WTC11 (cell line): ENCODE measurements around the gene UBA1.

Source experiments
- CTCF ChIP-seq: fragments of 200-600 bp; IDR thresholded peaks from 2 replicates; pipeline ENCODE4 v1.8.0; 2022; ENCODE audit warnings: antibody characterized with exemption
- EMX1 ChIP-seq: fragments of 250-450 bp; sonication (Bioruptor Pico); IDR thresholded peaks from 2 replicates; pipeline ENCODE4 v1.8.0; 2021; ENCODE audit warnings: mild to moderate bottlenecking
- IRF2 ChIP-seq: sonication (generic); formaldehyde crosslinking; IDR thresholded peaks from 2 replicates; pipeline ENCODE4 v1.8.0; 2022; ENCODE audit warnings: low read depth, missing genetic modification reagents, borderline replicate concordance
- JUN ChIP-seq: sonication (generic); formaldehyde crosslinking; IDR thresholded peaks from 2 replicates; pipeline ENCODE4 v1.8.0; 2023; ENCODE audit warnings: mild to moderate bottlenecking, missing genetic modification reagents
- OVOL2 ChIP-seq: fragments of 250-450 bp; sonication (Bioruptor Pico); IDR thresholded peaks from 2 replicates; pipeline ENCODE4 v1.9.0; 2021; ENCODE audit warnings: mild to moderate bottlenecking, borderline replicate concordance
- PREB ChIP-seq: sonication (generic); formaldehyde crosslinking; IDR thresholded peaks from 2 replicates; pipeline ENCODE4 v1.8.1; 2022; ENCODE audit warnings: mild to moderate bottlenecking, missing genetic modification reagents, moderate library complexity, borderline replicate concordance
- SP1 ChIP-seq: sonication (generic); formaldehyde crosslinking; conservative IDR thresholded peaks from 2 replicates; pipeline ENCODE4 v1.8.1; 2022; ENCODE audit warnings: missing genetic modification reagents
- TCF7 ChIP-seq: sonication (generic); formaldehyde crosslinking; IDR thresholded peaks from 2 replicates; pipeline ENCODE4 v1.8.0; 2022; ENCODE audit warnings: mild to moderate bottlenecking, low read depth, missing genetic modification reagents, moderate library complexity
- ZNF263 ChIP-seq: sonication (generic); formaldehyde crosslinking; IDR thresholded peaks from 2 replicates; pipeline ENCODE4 v1.8.1; 2022; ENCODE audit warnings: low read depth, mild to moderate bottlenecking, moderate library complexity, missing genetic modification reagents
- ZNF416 ChIP-seq: fragments of 250-450 bp; sonication (Bioruptor Pico); IDR thresholded peaks from 2 replicates; pipeline ENCODE4 v1.9.0; 2021; ENCODE audit warnings: mild to moderate bottlenecking, inconsistent platforms

DNA sequence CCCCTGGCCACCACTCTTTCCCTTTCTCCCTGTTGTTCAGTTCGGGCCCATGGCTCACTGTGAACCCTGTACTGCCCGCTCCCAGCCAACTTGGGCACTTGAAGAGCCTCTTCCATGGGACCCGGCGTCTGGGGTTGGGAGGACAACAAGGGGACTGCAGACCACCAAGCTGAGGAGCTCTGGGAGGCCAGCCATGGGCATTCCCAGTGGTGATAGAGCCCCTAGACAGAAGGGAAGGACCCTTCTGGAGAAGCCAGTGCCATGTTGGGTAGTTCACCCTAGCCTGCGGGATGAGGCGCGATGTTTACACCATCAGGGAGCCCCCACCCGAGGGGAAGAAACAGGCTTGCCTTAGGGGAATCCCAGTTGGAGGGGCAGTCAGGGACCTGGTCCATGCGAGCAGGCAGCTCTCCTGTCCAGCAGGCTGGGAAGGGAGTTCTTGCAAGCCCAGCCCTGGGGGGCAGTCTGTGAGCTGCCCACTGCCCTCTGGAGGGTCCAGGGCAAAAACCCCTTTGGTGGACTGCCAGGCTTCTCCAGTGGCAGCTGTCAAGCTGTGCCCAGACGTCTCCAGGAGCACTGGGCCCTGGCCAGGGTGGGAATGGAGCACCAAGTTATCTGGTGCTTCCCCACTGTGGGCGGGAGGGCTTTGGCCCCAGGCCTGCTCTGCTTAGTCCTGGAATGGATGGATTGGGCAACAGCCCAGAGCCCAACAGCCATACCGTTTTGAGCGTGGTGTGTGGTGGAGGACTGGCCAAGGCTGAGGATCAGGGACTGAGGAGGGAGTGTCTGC lies 23.7 kb upstream of the UBA1 start:
- TF ChIP-seq TCF7 (CRISPR knock-in tag), result no peak
- no peak for TF ChIP-seq IRF2 (CRISPR knock-in tag)
- no peak for TF ChIP-seq CTCF
- TF ChIP-seq ZNF416 (CRISPR knock-in tag), result no peak
- TF ChIP-seq JUN (CRISPR knock-in tag), result no peak
- TF ChIP-seq PREB, result no peak
- TF ChIP-seq OVOL2, result no peak
- no peak for TF ChIP-seq EMX1 (CRISPR knock-in tag)
- TF ChIP-seq SP1 (CRISPR knock-in tag), result no peak
- TF ChIP-seq ZNF263, result no peak
